HG03439 (cell line): ENCODE data around the gene IFT52.
A peak's percentile ranks its signal among the peaks of the same experiment; 100 is the strongest.
"Not testable (repeated sequence)": the region's sequence is repeated elsewhere in the genome, so short reads cannot be mapped to it uniquely, and the experiment has no call there.

Experiments
- ATAC-seq: cut with Tn5 transposase; IDR thresholded peaks from one replicate; pipeline ENCODE4 v1.9.1; 2021; ENCODE audit warnings: mild to moderate bottlenecking, moderate library complexity; ENCODE audit not compliant: unreplicated experiment

The IFT52 gene

DNA sequence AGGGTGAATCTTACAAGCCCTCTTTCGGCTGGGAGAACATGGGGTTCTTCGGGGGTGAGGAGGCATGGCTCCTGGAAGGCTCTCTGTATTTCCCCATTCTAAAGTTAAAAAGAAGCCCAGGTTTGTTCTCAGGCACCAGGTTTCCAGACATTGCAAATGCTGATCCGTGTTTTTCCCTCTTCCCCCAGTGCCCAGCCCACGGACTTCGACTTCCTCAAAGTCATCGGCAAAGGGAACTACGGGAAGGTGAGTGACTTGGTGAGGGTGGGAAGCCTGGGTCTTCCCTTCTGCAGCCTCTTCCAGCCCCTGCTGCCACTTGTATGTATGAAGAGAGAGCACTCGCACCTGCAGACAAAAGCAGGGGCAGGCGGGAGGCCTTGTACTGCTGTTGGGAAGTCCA is 23.3 kb upstream of the IFT52 start:
- ATAC-seq, result no peak

- ATAC-seq, result no peak
These were observed 22.0 kb upstream of the IFT52 start for GRCh38 chr20:43568706-43569105.

DNA sequence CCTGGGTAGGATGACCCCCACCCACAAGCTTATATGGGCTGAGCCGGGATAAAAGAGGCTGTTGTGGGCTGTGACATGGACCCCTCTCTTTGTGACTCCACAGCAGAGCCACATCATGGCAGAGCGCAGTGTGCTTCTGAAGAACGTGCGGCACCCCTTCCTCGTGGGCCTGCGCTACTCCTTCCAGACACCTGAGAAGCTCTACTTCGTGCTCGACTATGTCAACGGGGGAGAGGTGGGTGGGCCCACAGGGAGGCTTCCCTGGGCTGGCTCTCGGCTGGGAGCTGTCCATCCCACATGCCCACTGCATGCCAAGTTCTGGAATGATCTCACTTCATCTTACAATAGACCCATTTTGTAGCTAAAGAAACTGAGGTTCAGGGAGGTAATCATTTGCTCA is 21.5 kb upstream of the IFT52 start:
- no peak for ATAC-seq

DNA sequence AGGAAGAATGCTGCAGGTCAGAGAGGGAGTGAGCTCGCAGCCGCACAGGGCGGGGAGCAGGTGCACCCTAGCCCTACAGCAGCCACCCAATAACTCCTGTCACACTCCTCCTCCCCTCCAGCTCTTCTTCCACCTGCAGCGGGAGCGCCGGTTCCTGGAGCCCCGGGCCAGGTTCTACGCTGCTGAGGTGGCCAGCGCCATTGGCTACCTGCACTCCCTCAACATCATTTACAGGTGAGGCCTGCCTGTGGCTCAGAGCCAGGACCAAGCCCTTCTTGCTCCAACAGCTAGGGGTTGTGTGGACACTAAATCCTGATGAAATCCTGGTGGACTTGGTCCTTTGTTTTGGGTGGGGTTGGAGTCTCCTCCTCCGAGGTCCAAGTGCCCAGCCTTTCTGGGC is 20.2 kb upstream of the IFT52 start:
- no peak for ATAC-seq

GRCh38 chr20:43571310-43571709 is 19.4 kb upstream of the IFT52 start:
- ATAC-seq, result no peak

DNA sequence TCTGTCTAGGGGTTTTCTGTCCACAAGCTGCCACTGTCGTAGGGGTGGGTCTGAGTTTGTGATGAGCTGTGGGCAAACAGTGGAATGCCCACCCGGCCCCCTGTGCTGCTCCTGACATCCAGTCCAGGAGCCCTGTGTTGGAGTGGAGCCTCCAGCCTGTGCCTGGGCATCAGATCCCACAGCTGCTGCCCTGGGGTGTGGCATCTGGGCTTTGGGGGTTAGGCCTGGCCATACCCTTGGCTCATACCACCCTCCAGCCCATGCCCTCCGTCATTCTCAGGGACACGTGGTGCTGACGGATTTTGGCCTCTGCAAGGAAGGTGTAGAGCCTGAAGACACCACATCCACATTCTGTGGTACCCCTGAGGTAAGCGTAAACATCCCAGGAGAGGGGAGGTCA is 19.0 kb upstream of the IFT52 start:
- ATAC-seq, result no peak

DNA sequence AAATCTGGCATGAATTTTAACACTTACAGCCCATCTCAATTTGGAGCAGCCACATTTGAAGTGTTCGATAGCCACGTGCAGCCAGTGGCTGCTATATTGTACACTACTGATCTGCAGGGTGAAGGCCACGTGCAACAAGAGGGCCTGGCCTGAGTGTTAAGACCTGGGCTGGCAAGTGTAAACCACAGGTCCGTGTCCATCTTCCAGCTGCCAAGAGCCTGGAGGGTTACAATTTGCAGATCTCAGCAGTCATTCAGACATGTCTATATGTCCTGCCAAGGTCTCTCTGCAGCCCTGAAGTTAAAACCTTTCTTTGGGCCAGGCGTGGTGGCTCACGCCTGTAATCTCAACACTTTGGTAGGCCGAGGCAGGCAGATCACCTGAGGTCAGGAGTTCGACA is 17.8 kb upstream of the IFT52 start:
- no peak for ATAC-seq

- no peak for ATAC-seq
These were observed 14.6 kb upstream of the IFT52 start for GRCh38 chr20:43576108-43576507.

GRCh38 chr20:43579861-43580793 is 10.6 kb upstream of the IFT52 start:
- ATAC-seq, result no peak

GRCh38 chr20:43583133-43583864 is 7.4 kb upstream of the IFT52 start:
- ATAC-seq, result no peak

GRCh38 chr20:43583982-43584432 is 6.7 kb upstream of the IFT52 start:
- ATAC-seq, result no peak

DNA sequence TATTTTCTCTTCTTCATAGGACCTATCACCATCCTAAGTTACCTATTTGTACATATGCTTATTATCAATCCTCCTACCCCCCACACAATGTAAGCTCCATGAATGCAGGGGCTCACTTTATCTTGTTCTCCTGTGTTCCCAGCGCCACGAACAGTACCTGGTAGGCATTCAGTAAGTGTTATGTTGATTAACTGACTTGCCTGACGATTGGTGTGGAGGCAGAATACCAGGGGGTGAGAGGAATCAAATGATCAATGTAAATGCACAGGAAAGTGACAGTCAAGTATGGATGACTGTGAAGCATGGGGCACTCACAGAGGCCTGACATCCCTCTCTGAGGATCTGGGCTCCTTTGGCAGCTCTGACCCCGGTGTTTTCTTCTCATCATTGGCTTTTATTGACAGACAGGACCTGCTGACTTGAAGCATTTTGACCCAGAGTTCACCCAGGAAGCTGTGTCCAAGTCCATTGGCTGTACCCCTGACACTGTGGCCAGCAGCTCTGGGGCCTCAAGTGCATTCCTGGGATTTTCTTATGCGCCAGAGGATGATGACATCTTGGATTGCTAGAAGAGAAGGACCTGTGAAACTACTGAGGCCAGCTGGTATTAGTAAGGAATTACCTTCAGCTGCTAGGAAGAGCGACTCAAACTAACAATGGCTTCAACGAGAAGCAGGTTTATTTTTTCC is 6.1 kb upstream of the IFT52 start:
- no peak for ATAC-seq

- ATAC-seq, result no peak
These were observed 4.1 kb upstream of the IFT52 start for GRCh38 chr20:43586641-43587040.

DNA sequence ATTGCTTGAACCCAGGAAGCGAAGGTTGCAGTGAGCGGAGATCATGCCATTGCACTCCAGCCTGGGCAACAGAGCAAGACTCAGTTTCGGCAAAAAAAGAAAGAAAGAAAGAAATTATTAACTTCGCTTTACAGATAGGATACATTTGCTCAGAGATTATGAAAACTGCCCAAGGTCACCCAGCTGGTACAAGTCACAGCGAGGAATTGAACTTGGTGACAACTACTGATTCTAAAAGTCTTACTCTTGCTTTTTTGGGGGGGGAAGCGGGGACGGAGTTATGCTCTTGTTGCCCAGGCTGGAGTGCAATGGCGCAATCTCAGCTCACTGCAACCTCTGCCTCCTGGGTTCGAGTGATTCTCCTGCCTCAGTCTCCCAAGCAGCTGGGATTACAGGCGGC is 2.2 kb upstream of the IFT52 start:
- ATAC-seq, result not testable (repeated sequence)

- ATAC-seq, result peak; percentile 9
These were observed 723 bp upstream of the IFT52 start for GRCh38 chr20:43590036-43590391.

DNA sequence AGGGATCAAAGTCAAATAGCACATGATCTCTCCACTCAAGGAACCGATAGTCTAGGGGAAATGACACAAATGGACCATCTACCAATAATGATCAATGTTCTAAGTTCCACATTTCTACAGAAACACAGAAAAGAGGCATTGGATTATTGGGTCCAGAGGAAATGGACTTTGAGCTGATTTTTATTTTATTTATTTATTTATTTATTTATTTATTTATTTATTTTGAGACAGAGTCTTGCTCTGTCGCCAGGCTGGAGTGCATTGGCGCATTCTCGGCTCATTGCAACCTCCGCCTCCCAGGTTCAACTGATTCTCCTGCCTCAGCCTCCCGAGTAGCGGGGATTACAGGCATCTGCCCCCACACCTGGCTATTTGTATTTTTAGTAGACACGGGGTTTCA is 11.2 kb downstream of the IFT52 start:
- not testable (repeated sequence) for ATAC-seq

GRCh38 chr20:43603124-43603523 is 12.4 kb downstream of the IFT52 start:
- no peak for ATAC-seq

DNA sequence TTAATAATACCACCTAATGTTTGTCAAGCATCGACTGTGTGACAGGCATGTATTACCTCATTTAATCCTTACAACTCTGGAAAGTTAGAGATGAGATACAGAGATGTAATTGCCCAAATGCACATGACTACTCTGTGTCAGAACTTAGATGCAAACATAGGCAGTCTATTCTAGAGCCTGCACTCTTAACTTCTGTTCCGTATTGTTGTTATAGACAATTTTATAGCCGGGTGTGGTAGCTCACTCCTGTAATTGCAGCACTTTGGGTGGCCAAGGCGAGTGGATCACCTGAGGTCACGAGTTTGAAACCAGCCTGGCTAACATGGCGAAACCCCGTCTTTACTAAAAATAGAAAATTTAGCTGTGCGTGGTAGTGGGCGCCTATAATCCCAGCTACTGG is 15.0 kb downstream of the IFT52 start:
- ATAC-seq, result no peak

GRCh38 chr20:43607278-43607677 is 16.5 kb downstream of the IFT52 start:
- not testable (repeated sequence) for ATAC-seq

DNA sequence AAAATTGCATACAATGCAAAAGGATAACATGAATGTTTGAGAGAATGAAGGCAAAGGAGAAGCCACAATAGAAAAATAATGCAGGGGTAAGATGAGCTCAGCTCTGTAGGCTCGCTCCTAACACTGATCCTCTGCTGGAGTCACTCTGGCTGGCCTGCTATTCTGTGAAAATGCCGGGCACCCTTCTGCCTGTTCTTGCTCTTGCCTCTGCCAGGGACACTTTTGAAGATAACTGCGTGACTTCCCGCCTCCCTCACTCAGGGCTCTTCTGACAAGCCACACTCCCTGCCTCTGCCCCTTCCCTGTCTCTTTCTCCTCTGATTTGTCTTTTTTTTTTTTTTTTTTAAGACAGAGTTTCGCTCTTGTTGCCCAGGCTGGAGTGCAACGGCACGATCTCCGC is 40.9 kb downstream of the IFT52 start:
- ATAC-seq, result no peak

- no peak for ATAC-seq
These were observed 45.7 kb downstream of the IFT52 start for GRCh38 chr20:43636429-43636828.

DNA sequence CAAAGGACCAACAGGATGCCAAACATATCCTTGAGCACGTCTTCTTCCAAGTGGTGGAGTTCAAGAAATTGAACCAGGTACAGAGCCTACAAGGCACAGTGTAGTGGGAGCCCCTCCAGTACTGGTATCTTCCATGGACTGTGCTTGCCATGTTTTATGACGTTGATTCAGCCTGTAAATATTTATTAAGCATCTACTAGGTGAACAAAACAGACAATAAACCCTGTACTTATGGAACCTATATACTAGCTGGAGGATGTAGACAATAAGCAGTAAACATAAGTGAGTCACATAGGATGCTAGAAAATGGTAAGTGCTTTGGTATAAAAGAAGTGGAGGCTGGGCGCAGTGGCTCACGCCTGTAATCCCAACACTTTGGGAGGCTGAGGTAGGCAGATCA is 51.8 kb downstream of the IFT52 start:
- ATAC-seq, result no peak
